HG02588 (cell line): Measurements from ENCODE around the gene PNKP.

ENCODE experiments used
- ATAC-seq: cut with Tn5 transposase; IDR thresholded peaks from one replicate; pipeline ENCODE4 v1.9.1; 2021; ENCODE audit warnings: mild to moderate bottlenecking, moderate library complexity; ENCODE audit not compliant: unreplicated experiment

PNKP gene

DNA sequence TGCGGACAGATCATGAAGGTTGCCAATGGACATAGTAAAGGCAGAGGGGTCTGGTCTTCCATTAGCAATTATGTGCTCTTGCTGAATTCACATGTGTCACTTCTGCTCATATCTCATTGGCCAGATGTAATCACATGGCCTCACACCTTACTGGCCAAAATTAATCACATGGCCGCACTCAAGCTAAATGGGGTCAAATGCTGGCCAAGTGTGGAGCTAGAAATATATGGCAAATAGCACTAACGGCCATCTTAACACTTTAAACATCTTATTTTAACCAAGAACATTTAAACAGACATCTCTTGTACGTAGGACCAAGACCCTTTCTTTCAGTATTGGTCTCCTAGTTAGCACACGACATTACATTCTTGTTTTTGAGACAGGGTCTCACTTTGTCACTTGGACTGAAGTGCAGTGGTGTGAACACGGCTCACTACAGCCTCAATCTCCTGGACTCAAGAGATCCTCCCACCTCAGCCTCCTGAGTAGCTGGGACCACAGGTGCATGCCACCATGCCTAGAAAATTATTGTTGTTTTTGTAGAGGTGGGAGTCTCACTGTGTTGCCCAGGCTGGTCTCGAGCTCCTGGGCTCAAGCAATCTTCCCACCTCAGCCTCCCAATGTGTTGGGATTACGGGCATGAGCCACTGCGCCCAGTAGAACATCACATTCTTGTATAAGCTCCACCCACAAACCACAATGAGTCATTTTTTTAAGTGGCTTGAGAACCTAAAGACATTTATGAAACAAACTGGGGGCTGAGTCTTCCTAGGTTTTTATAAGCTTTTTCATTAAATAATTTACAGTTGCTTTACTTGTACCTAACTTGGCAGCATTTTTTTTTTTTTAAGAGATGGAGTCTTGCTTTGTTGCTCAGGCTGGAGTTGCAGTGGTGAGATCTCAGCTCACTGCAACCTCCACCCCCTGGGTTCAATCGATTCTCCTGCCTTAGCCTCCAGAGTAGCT is 19.4 kb downstream of the PNKP start:
- ATAC-seq = no peak

DNA sequence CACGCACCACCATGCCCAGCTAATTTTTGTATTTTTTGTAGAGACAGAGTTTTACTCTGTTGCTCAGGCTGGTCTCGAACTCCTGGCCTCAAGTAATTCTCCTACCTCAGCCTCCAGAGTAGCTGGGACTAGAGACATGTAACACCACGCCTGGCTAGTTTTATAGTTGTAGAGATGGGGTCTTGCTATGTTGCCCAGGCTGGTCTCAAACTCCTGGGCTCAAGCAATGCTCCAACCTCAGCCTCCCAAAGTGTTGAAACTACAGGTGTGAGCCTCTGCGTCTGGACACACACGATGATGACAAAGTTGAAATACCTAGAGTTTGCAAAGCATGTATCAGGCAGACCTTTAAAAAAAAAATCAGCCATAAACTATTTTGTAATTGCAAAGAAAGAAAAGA is 21.0 kb downstream of the PNKP start:
- no peak for ATAC-seq

- ATAC-seq = no peak
Measured at GRCh38 chr19:49845414-49845813, 22.0 kb downstream of the PNKP start.

DNA sequence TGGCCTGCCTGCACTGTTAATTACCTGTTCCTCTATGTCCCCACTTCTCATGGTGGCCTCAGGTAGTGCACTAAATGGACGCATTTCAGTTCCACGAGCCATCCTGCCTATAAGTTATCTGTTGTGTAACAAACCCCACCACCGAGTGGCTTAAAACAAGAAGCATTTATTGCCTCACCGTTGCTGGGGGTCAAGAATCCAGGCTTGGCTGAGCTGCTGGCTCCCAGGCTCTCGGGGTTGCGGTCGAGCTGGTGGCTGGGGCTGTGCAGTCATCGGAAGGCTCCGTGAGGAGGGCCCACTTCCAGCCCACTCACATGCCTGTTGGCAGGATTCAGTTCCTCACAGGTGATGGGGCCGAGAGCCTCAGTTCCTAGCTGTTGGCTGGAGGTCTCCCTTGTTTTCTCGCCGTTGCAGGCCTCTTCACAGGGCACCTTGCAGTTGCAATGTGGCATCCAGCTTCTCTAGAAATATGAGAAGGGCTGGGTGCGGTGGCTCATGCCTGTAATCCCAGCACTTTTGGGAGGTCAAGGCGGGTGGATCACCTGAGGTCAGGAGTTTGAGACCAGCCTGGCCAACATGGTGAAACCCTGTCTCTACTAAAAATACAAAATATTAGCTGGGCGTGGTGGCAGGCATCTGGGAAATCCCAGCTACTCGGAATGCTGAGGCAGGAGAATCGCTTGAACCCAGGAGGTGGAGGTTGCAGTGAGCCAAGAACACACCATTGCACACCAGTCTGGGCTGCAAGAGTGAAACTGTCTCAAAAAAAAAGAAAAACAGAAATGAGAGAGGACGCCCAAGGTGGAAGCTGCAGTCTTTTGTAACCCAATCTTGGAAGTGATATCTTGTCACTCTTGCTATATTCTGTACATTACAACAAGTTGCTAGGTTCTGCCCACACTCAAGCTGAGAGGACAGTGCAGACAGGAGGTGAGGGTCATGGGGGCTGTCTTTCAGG is 23.0 kb downstream of the PNKP start:
- ATAC-seq = no peak

DNA sequence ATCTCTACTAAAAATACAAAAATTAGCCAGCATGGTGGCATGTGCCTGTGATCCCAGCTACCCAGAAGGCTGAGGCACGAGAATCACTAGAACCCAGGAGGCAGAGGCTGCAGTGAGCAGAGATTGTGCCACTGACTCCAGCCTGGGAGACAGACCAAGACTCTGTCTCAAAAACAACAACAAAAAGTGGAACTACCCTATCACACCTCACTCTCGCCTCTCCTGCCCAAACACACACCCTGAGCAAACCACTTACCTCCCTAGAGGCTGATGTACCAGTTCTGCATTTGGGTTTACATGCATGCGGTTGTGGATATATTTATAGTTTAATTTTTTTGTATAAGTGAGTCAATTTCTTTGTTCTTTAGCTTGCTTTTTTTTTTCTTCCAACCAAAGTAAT is 24.1 kb downstream of the PNKP start:
- ATAC-seq = no peak

GRCh38 chr19:49840736-49841249 is 26.6 kb downstream of the PNKP start:
- no peak for ATAC-seq

DNA sequence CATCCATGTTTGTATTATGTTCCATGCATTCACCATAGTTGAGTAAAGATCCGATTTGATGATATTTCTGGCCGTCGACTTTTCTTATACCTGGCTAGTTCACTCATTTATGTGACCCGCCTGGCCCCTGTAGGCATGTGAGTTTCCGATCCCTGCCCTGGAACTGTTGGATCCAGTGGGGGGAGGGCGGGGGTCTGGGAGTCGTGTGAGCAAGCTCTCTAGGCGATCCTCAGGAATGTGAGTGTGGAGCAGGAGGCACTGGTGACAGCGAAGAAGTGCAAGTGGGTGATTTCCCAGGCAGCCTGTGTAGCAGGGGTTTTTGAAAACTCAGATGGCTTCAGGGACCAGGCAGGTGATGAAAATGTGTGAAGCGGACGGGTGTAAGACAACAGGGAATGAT is 27.1 kb downstream of the PNKP start:
- no peak for ATAC-seq

GRCh38 chr19:49839713-49840112 is 27.7 kb downstream of the PNKP start:
- ATAC-seq = no peak

DNA sequence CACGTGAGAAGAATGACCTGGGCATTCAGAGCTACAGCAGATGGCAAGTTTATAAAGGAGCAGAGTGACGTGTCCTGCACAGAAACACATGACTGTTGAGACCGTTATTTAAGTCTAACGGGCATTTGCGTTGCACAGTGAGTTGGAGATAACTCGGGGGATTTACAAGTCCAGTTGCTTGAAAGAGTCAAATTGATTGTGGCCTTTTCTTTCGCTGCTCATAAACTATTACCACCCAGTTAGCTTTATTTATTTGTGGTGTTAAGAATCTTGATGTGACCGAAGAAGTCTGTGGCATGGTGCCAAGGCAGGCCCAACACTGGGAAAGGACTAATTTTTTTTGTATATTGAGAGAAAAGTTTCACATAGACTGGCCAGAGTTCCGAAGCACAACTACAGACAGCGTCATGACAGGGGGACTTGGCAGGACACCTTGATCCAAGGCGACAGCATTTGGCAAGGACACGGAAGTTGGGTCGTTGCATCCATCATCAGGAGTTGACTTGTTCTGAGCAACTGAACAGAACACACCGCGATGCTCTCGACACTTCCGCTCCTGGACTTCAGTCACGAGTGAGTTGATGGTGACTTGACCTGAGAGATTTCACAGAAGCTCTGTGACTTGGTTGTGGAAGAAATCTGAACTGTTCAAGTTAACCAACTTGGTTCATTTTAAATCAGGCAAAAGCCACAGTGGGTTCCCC is 28.3 kb downstream of the PNKP start:
- ATAC-seq = no peak

DNA sequence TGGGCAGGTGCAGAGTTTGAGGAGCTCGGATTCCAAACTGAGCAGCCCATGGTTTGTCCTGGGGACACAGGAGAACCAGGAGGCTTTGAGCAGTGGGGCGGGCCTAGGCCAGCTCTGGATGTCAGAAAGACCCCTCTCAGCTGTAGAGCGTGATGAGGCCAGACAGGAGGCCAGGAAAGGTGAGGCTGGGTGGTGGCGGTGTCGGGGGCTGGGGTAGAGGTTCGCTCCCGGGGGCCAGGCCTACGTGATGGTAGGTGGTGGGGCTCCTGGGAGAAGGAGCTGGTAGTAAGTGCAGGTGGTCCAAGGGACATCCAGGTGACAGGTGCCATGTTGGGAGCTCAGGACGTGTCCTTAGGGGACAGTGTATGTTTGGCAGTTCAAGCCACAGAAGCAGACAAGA is 30.0 kb downstream of the PNKP start:
- no peak for ATAC-seq

DNA sequence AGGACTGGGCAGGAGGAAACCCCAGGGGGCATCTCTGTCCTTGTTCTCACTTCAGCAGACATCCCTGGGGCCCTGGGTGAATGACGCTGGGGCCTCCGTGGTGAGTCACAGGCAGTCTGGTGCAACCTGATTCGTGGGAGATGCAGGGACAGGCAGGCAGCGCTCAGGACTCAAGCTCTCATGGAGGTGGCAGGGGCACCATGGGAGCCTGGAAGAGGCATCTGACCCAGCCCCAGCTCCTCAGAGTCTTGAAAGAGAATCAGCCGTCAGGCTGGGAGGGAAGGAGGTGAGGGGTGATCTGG is 30.4 kb downstream of the PNKP start:
- no peak for ATAC-seq

GRCh38 chr19:49836176-49837008 is 31.0 kb downstream of the PNKP start:
- ATAC-seq = no peak

DNA sequence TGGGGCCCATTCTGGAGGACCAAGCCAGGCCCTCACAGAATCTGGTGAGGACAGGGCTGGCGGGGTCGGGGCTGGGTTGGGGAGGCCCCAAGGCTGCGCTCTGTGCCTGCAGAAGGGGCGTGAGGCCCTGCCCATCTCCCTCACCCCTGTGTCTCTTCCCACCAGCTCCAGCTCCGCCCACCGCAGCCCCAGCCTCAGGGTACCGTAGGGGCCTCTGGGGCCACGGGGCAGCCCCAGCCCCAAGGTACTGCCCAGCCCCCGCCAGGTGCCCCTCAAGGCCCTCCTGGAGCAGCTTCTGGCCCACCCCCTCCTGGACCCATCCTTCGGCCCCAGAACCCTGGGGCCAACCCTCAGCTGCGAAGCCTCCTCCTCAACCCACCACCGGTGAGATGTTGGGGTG is 31.8 kb downstream of the PNKP start:
- no peak for ATAC-seq

DNA sequence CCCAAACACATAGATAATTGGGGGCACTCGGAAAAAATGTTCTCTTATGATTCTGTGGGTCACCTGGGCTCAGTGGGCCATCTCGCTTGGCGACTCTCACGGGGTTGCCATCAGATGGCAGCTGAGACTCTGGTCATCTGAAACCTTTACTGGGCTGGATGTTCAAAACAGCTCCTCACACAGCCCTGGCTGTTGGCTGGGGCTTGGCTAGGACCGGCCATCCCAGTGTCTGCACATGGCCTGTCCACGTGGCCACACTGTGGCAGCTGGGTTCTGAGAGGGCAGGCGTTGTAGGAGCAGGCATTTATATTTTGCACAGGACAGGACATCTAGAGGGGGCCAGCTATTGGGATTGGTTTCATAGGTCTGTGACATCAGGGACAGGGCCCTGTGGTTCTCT is 33.8 kb downstream of the PNKP start:
- ATAC-seq = no peak

GRCh38 chr19:49832556-49832955 is 34.8 kb downstream of the PNKP start:
- ATAC-seq = no peak

DNA sequence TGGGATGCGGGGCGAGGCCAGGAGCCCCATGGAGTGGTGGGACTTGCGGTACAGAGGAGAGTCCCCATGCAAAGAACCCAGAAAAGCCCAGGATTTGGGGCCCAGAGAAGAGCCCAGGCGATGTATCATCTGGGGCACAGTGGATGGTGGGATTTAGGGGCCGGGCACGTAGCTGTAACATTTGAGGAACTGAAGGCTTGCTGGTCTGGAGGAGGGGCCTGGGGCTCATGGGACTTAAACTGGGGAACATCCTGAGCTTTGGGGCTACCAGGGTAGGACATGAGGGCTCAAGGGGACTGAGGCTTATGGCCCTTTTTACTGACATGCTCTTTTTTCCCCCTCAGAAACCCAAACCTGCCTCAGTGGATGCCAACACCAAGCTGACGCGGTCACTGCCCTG is 35.8 kb downstream of the PNKP start:
- ATAC-seq = no peak

DNA sequence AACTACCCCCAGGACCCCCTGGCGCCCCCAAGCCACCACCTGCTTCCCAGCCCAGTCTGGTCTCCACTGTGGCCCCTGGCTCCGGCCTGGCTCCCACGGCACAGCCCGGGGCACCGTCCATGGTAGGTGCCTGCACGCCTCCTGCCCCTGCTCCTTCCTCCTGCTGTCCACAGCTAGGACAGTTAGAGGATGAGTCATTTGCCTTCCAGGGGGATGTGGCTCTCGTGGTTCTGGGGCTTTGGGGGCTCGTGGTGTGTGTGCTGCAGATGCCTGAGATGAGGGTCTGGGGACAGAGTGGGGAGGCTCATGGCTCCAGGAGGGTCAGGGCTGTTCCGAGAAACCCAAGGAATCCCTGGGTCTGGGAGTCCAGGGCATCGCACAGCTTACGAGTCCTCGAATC is 36.6 kb downstream of the PNKP start:
- no peak for ATAC-seq

DNA sequence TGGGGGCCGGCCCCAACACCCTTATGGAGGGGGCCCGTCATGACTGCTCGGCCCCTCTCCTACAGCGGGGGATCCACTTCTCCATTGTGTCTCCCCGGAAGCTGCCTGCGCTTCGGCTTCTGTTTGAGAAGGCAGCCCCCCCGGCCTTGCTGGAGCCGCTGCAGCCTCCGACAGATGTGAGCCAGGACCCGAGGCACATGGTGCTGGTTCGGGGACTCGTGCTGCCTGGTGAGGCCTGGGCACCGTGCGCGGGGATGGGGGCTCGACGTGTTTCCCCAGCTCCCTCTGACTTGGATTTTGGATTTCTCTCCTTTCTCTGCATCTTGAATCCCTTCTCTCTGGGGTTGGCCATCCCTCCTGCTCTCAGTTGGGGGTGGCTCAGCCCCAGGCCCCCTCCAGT is 37.7 kb downstream of the PNKP start:
- no peak for ATAC-seq

DNA sequence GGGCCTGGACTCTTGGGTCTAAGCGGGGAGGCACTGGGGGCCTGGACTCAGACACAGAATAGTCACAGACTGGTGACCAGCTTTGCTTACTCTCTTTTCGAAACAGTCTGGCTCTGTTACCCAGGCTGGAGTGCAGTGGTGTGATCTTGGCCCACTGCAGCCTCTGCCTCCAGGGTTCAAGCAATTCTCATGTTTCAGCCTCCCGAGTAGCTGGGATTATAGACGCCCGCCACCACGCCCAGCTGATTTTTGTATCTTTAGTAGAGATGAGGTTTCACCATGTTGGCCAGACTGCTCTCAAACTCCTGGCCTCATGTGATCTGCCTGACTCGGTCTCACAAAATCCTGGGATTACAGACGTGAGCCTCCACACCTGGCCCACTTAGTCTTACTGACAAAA is 38.2 kb downstream of the PNKP start:
- ATAC-seq = no peak

DNA sequence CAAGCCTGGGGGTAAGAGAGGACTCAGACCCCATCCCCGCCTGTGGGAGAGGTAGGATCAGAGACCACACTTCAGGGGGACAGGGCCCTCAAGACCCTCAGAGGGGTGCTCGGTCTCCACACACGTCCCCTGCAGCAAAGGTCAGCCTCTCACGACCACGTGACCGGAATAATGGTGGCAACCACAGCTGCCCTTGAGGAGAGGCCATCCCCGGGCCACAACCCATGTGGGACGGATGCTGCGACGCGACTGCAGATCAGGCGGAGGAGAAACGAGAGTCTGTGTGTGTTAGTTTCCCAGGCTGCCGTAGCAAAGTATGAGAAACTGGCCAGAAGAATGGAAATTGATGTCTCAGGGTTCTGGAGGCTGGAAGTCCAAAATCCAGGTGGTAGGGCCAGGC is 40.3 kb downstream of the PNKP start:
- ATAC-seq = no peak
